ENCODE data around the gene CLDN25. TPM values are rescaled to one million over a fixed set of nuclear protein-coding genes. Genes with fewer than 3 reads are reported as not detected.
"Not testable (repeated sequence)": the region's sequence is repeated elsewhere in the genome, so short reads cannot be mapped to it uniquely, and the experiment has no call there.

CLDN25 gene
- total RNA-seq, 4 donors from 2014 or later, result 0.86 TPM; not detected in 3

- no peaks in the 10 kb centered on the region for H3K9me3 ChIP-seq
- H3K36me3 ChIP-seq, result peaks cover 2% of the 10 kb centered on the region
- H3K4me1 ChIP-seq, result peaks cover 29% of the 10 kb centered on the region
- peak within 1 kb of the TSS; percentile 88 for H3K4me3 ChIP-seq
- no peak for TF ChIP-seq EP300 (IDR thresholded peaks at IDR 0.05)
- TF ChIP-seq CTCF (IDR thresholded peaks at IDR 0.05), result peak; percentile 68 to 80
- TF ChIP-seq POLR2AphosphoS5 (IDR thresholded peaks at IDR 0.05), result peak in 2 of 3 donors; percentile 55 to 57
- TF ChIP-seq POLR2A (IDR thresholded peaks at IDR 0.05), result no peak
- under 1% methylated on average over 34 of the region's 46 CpGs for WGBS
- H3K27me3 ChIP-seq, result no peaks in the 10 kb centered on the region
- DNase-seq (ENCODE audit: low spot score in 2 of 2), result peak; percentile 98
- H3K27ac ChIP-seq, result peak within 1 kb of the TSS; percentile 79
Observed at GRCh38 chr11:113773416-113774173, 6.0 kb upstream of the CLDN25 start, which contains the start of gene ZW10. Gene ZW10 (minus strand): TSS chr11:113773692. CDS start chr11:113773666, 26 bp downstream.

GRCh38 chr11:113774174-113774503 is 5.5 kb upstream of the CLDN25 start:
- 0% methylated on average over 1 of the region's 1 CpG for WGBS
- Histone ChIP-seq H3K36me3 (no peaks in the 10 kb centered on the region), H3K27ac (no peak overlapping the region), H3K4me3 (peak overlapping the region; percentile 88), H3K4me1 (peaks cover 31% of the 10 kb centered on the region), H3K27me3 (no peaks in the 10 kb centered on the region), H3K9me3 (no peaks in the 10 kb centered on the region)
- no peak for DNase-seq (ENCODE audit: low spot score in 2 of 2)
- TF ChIP-seq CTCF (IDR thresholded peaks at IDR 0.05) (no peak), EP300 (IDR thresholded peaks at IDR 0.05) (no peak), POLR2AphosphoS5 (IDR thresholded peaks at IDR 0.05) (no peak), POLR2A (IDR thresholded peaks at IDR 0.05) (no peak)

GRCh38 chr11:113778111-113778910 is 1.3 kb upstream of the CLDN25 start:
- Histone ChIP-seq H3K4me1 (peaks cover 22% of the 10 kb centered on the region), H3K4me3 (peak overlapping the region; percentile 9), H3K36me3 (no peaks in the 10 kb centered on the region), H3K27me3 (no peaks in the 10 kb centered on the region), H3K9me3 (no peaks in the 10 kb centered on the region), H3K27ac (peak overlapping the region; percentile 66)
- DNase-seq (ENCODE audit: low spot score in 2 of 2), result no peak
- WGBS, result 25% methylated on average over 11 of the region's 11 CpGs
- TF ChIP-seq POLR2AphosphoS5 (IDR thresholded peaks at IDR 0.05), result no peak
- no peak for TF ChIP-seq POLR2A (IDR thresholded peaks at IDR 0.05)
- TF ChIP-seq EP300 (IDR thresholded peaks at IDR 0.05), result no peak
- no peak for TF ChIP-seq CTCF (IDR thresholded peaks at IDR 0.05)

- peaks cover 19% of the 10 kb centered on the region for H3K4me1 ChIP-seq
- TF ChIP-seq EP300 (IDR thresholded peaks at IDR 0.05) (no peak), POLR2AphosphoS5 (IDR thresholded peaks at IDR 0.05) (no peak), POLR2A (IDR thresholded peaks at IDR 0.05) (no peak), CTCF (IDR thresholded peaks at IDR 0.05) (no peak)
- 63% methylated on average over 5 of the region's 5 CpGs for WGBS
- no peaks in the 10 kb centered on the region for H3K9me3 ChIP-seq
- H3K27ac ChIP-seq, result peak overlapping the region; percentile 27
- no peaks in the 10 kb centered on the region for H3K27me3 ChIP-seq
- H3K4me3 ChIP-seq, result no peak overlapping the region
- DNase-seq (ENCODE audit: low spot score in 2 of 2), result no peak
- H3K36me3 ChIP-seq, result no peaks in the 10 kb centered on the region
Observed at GRCh38 chr11:113781682-113782081, 2.1 kb downstream of the CLDN25 start.

- Histone ChIP-seq H3K36me3 (no peaks in the 10 kb centered on the region), H3K9me3 (no peaks in the 10 kb centered on the region), H3K27ac (peak overlapping the region; percentile 27), H3K4me1 (peaks cover 18% of the 10 kb centered on the region), H3K4me3 (no peak overlapping the region), H3K27me3 (no peaks in the 10 kb centered on the region)
- no peak for DNase-seq (ENCODE audit: low spot score in 2 of 2)
- no peak for TF ChIP-seq EP300 (IDR thresholded peaks at IDR 0.05)
- TF ChIP-seq POLR2AphosphoS5 (IDR thresholded peaks at IDR 0.05), result no peak
- no peak for TF ChIP-seq POLR2A (IDR thresholded peaks at IDR 0.05)
- no peak for TF ChIP-seq CTCF (IDR thresholded peaks at IDR 0.05)
- 79% methylated on average over 1 of the region's 1 CpG for WGBS
Observed at GRCh38 chr11:113782134-113782533, 2.5 kb downstream of the CLDN25 start.

- H3K36me3 ChIP-seq; DNase-seq (ENCODE audit: low spot score in 2 of 2); H3K9me3 ChIP-seq; H3K4me1 ChIP-seq; H3K27ac ChIP-seq; H3K4me3 ChIP-seq: not testable (repeated sequence)
- peaks cover 13% of the 10 kb centered on the region for H3K27me3 ChIP-seq
- 89% methylated on average over 22 of the region's 22 CpGs for WGBS
Observed at GRCh38 chr11:113789016-113789415, 9.4 kb downstream of the CLDN25 start.
